ENCODE data around the gene E2F4.

Gene E2F4

GRCh38 chr16:67163999-67164558 is 27.9 kb upstream of the E2F4 start:
- in situ Hi-C loops (cut with MboI; ENCODE audit: low pct_unique_long_range_greater_than_20kb, low sequenced_read_pairs, unreplicated experiment), result no loop called here
- no peak for TF ChIP-seq CTCF (IDR thresholded peaks at IDR 0.05; ENCODE audit: extremely low read depth, insufficient read depth, missing control alignments)
- DNase-seq (ENCODE audit: low spot score), result no peak

- DNase-seq (ENCODE audit: low spot score), result peak; percentile 70
- in situ Hi-C loops (cut with MboI; ENCODE audit: low pct_unique_long_range_greater_than_20kb, low sequenced_read_pairs, unreplicated experiment), result no loop called here
Measured at GRCh38 chr16:67164599-67165061, 27.3 kb upstream of the E2F4 start, which contains the start of gene HSF4. Gene HSF4, plus strand, starts transcription at chr16:67164745. Its CDS starts 67 bp downstream, at chr16:67164812.

GRCh38 chr16:67165121-67166078 is 26.6 kb upstream of the E2F4 start:
- no peak for TF ChIP-seq CTCF (IDR thresholded peaks at IDR 0.05; ENCODE audit: extremely low read depth, insufficient read depth, missing control alignments)
- in situ Hi-C loops (cut with MboI; ENCODE audit: low pct_unique_long_range_greater_than_20kb, low sequenced_read_pairs, unreplicated experiment), result no loop called here

More at GRCh38 chr16:67164599-67165061, 27.3 kb upstream of the E2F4 start, which contains the start of gene HSF4:
- no peak for TF ChIP-seq CTCF (IDR thresholded peaks at IDR 0.05; ENCODE audit: extremely low read depth, insufficient read depth, missing control alignments)

GRCh38 chr16:67166110-67166547 is 25.8 kb upstream of the E2F4 start:
- no peak for DNase-seq (ENCODE audit: low spot score)
- in situ Hi-C loops (cut with MboI; ENCODE audit: low pct_unique_long_range_greater_than_20kb, low sequenced_read_pairs, unreplicated experiment), result no loop called here
- TF ChIP-seq CTCF (IDR thresholded peaks at IDR 0.05; ENCODE audit: extremely low read depth, insufficient read depth, missing control alignments), result no peak

More at GRCh38 chr16:67165121-67166078, 26.6 kb upstream of the E2F4 start:
- DNase-seq (ENCODE audit: low spot score), result no peak

GRCh38 chr16:67166598-67167168 is 25.3 kb upstream of the E2F4 start:
- DNase-seq (ENCODE audit: low spot score), result no peak
- in situ Hi-C loops (cut with MboI; ENCODE audit: low pct_unique_long_range_greater_than_20kb, low sequenced_read_pairs, unreplicated experiment), result no loop called here
- TF ChIP-seq CTCF (IDR thresholded peaks at IDR 0.05; ENCODE audit: extremely low read depth, insufficient read depth, missing control alignments), result peak; percentile 23

- TF ChIP-seq CTCF (IDR thresholded peaks at IDR 0.05; ENCODE audit: extremely low read depth, insufficient read depth, missing control alignments), result no peak
- no peak for DNase-seq (ENCODE audit: low spot score)
- in situ Hi-C loops (cut with MboI; ENCODE audit: low pct_unique_long_range_greater_than_20kb, low sequenced_read_pairs, unreplicated experiment), result no loop called here
Measured at GRCh38 chr16:67167588-67167987, 24.4 kb upstream of the E2F4 start.

All from GM13977 (cell line).